Middle frontal gyrus (tissue), 1 donor: ENCODE data around the gene RBM8A.

ENCODE experiments used
- DNase-seq: peaks from one replicate; pipeline ENCODE4 v3.0.0-alpha.2; 2015; ENCODE audit warnings: low spot score; ENCODE audit errors: extremely low spot score

The RBM8A gene

DNA sequence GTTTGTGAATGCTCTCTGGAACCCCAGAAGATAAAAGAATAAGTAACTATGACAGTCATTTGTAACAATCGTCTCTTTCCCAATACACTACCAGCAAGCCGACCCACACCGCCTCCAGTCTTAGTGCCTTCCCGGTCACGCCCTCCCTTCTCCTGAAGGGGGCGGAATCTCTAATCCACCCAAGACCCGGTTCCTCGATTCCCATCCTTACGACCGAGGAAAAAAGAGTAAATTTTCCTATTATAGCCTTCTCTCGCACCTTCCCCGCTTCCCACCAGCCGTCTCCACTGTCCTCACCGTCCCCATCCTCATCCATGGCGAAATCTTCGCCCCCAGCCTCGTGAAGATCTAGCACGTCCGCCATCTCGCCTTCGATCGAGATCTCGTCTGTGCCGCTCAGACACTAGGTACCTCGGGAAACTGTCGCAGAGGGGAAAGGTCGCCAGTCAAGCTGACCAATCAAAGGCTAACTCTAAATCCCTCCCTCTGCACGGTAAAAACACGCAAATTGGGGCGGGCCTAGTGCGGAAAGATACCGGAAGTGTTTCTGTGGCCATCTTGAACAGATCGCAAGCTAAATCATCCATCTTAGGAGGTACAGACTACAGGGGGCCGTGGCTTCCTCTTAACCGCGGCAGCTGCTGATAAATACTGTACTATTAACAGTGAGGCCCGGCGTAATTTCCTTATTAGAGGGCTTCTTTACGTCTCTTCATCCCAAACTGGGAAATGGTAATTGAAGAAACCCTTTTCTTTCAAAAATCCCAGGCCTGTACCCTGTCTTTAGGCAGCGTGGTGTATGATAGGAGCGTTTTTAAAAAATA is at the start of gene RBM8A:
RBM8A (minus strand) TSS at position 422 of the 824 bp plus-strand sequence; CDS start at position 364, 58 bp downstream.
- DNase-seq, result peak; percentile 94

DNA sequence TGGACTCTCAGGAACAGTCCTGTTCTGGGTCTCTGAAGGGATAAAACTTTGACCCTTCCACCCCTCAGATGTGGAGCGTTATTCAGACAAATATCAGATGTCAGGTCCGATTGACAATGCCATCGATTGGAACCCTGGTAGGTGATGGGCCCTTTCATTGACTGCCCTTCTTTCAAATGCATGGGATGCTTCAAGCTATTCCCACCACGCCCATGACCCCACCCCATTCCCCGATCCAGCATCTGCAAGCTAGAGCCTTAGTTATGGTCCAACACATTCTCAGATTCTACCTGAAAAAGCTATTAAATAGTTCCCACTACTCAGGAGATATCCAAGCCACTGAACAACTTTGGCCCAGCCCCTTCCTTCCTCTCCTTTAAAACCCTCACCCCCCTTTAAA is 49.7 kb upstream of the RBM8A start:
- no peak for DNase-seq

DNA sequence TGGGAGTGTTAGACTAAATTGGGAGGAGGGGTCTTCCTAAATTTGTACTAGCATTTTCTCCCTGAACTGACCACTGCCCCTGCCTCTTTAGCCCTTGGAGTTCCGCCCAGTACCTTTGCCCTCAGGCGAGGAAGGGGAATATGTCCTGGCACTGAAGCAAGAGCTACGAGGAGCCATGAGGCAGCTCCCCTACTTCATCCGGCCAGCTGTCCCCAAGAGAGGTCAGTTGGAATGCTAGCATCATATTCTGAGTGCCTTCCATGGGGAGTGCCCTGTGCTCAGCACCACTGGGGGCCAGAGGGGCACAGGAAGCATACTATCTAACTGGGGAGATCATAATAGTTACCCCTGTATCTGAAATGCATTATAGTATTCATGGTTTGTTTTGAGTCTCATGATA is 47.9 kb upstream of the RBM8A start:
- DNase-seq, result no peak

DNA sequence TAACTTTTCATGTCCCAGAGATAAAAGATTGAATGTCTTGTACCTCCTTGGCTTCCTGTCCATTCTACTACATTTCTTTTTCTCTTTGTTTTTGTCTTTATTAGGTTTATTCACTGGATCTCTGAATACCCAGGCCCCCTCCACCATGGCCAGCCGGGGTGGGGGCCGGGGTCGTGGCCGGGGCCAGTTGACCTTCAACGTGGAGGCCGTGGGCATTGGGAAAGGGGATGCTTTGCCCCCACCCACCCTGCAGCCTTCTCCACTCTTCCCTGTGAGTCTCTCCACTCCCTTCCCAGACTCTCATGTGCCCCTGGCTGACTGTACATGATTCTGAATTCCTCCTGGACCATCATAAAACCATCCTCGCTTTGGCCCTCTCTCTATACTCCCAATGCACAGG is 47.4 kb upstream of the RBM8A start:
- no peak for DNase-seq

DNA sequence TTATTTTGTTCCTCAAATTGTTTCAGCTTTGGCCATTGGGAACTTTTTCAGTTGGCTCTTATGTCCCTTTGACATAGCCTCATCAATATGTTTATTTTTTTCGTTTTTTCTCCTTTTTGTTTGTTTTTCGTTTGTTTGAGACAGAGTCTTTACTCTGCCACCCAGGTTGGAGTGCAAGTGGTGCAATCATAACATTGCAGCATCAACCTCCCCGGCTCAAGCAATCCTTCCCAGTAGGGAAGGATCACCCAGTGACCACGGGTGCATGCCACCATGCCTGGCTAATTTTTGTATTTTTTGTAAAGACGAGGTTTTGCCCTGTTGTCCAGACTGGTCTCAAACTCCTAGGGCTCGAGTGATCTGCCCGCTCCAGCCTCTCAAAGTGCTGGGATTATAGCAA is 45.3 kb upstream of the RBM8A start:
- DNase-seq, result no peak

DNA sequence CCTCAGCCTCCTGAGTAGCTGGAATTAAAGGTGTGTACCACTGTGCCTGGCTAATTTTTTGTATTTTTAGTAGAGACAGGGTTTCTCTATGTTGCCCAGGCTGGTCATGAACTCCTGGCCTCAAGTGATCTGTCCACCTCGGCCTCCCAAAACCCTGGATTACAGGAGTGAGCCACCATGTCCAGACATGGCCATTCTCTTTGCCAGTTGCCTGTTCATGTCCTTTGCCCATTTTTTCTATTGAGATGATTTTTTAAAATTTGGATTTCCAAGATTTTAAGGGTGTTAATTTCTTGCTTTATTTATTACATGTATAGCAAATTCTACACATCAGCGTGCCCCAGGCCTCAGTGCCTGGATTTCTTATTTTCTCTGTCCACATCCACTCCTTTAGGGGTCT is 40.0 kb upstream of the RBM8A start:
- no peak for DNase-seq

DNA sequence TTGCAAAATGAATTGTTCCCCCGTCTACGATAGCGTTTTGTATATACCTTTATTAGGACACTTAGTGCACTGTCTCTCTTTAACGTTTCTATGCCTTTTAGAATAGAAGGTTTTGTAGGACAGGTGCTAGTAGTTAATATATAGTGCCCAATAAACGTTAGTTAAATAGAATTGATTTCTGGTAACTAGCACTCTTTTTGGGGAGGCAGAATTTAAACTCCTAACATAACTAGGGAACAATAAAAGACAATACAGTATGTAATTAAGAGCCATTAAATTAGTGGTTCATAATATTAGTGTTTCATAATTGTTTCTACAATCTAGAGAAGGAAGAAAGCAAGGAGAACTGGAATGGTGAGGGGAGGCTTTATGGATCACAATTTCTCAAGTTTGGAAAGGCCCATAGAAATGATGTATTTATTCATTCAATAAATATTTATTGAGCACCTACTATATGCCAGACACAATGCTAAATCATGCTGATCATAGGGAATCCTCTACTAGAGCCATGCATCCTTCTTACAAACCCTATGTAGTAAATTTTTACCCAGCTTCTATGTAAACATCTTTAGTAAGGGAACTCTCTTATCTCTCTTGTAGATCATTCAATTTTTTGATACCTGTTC is 37.9 kb upstream of the RBM8A start:
- DNase-seq, result no peak

DNA sequence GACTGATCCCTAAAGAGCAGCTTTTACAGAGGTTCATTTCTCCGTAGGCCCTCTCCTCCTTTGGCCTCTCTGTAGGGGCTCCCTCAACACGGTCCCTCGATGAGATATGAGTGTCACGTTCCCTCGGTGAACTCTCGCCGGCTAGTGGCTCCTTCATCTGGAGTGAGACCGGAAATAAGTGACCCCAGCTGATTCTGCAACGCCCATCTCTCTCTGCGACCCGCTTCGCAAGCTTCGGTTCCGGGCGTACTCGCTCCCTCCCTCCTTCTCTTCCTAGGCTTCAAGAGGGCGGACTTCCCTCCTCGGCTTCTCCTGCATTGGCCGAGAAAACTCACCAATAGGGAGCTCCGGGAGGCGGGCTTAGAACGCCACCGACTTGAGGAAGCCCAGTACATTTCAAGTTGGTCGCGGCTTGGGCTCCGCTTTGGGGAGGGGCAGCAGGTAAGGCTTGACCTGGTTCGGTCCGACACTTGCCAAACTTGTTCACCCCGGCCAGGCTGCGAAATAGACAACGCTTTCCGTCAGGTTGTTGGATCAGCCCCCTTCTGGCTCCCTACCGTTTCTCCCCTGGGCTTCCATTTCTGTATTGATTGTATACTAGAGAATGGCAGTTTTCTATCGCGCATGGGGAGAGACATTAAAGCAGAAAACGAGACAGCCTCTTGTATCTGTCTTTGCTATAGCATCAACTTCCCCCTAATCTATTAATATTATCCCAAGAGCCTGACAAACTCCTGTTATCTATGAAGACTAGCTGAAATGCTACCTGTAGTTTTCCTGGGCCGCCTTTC is 37.2 kb upstream of the RBM8A start, which contains the start of the genes ANKRD34A and POLR3GL:
ANKRD34A (minus strand) TSS at position 248 of the 791 bp plus-strand sequence. CDS start 2,816 bp downstream, outside the sequence.
POLR3GL (plus strand) TSS at position 363 of the 791 bp plus-strand sequence. CDS start 10,176 bp downstream, outside the sequence.
- DNase-seq, result peak; percentile 93

DNA sequence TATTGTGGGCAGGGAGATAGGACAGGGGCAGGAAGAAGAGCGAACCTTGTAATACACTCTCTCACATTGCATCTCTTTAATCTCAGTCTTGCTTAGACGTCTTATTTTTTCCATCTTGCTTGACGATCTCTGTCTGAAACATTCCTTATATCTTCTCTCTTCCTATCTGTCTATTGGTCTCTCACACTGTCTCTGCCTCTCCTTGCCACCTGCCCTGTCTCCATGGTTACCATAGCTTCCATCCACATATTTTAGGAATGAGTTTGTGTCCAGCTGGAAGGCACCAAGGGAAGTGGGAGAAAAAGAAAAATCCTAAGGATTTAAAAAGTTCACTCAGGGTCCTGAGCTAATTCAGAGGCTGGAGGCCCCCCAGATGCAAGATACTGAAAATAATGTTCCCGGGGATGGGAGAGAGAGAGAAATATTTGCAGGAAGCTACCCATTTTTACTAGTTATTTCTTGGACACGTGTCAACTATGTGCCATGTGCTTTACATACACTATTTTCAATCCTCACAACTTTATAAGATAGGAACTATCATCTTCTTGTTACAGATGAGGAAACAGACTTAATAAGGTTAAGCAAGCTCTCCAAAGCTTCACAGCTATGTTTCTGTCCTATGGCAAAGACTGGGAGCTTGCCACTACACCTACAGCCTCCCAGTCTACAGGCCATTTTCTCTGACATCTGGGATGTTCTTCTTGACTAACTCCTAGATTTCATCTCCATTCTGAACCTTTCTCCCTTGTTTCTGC is 36.2 kb upstream of the RBM8A start:
- DNase-seq, result no peak

DNA sequence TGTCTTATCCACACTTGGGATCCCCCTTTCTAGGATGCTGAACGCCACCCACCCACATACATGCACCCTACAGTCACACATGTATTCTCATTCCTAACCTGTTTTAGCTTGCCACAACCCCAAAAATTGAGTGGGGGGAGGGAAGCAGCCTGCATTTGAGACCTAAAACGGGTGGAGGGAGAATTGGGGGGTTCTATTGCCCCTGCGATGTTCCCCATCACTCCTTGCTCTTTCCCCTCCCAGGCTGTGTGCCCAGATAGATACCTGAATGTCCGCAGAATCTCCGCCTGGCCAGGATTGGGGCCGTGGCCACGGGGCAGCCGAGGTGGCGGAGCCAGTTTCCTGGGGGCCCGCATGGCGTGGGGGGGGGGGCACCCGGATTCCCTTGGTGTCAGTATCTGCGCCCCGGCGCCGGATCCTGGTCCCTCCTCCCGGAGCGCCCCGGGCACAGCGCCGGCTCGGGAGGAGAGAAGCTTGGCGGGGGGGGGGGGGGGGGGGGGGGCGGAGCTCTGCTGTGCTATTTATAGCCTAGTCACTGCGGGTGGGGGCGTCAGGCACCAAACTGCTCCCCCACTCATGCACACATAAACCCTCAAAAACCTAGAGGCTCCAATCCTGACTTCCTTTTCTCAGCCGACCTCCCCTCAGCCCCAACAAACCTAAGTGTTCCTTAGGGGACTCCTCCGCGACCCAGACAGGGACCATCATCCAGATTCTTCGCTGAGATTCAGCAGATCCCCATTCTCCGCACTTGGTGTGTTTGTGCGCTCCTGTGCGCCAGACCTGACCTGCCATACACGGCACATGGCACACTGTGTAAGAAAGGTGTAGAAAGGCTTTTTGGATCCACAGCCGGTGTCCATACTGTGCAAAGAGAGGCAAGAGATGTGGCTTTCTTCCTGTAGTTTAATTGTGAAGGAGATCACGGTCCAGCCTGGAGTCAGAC is 35.1 kb upstream of the RBM8A start:
- no peak for DNase-seq

DNA sequence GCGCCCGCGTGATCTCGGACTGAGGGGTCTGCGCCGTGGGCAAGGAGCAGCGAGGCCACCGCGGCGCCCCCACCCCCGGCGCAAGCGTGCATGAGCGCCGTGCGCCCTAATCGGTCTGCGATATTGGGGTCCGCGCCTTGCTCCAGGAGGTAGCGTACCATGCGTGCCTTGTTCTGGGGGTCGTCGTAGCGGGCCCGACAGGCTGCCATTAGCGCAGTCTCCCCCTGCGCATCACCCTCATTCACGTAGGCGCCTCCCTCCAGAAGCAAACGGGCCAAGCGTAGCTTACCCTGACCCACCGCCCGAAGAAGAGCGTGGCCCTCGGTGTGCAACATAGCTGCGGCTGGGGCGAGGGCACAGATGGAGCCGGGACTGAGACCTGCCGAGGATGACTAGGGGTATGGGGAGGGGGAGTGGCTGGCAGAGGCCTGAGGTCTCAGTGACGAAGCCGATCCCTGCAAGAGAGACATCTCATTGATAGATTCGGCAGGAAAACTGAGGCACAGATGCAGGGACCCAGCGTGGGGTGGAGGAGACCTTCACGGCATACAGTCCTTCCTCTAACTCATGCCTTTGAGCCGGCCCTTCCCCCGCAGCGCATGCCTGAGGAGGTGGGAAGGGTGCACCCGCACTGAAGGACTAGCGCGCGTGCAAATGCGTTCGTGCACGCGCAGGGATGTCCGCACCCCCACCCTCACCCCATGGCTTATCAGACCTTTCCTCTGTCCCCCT is 34.3 kb upstream of the RBM8A start:
- no peak for DNase-seq

DNA sequence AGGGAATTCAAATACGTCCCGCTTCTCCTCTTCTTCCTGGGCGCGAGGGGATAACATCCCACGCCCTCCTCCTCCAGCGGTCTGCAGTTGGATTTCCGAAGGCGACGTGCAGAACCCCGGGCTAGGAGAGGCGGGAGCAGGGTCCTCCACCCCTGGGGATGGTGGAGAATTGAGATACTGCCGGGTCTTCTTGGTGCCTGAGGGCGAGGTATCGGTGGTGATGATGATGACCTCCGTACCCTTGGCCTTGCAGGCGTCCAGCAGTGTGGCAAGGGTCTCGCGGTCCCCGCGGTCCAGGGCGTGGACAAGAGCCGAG is 33.8 kb upstream of the RBM8A start:
- no peak for DNase-seq

DNA sequence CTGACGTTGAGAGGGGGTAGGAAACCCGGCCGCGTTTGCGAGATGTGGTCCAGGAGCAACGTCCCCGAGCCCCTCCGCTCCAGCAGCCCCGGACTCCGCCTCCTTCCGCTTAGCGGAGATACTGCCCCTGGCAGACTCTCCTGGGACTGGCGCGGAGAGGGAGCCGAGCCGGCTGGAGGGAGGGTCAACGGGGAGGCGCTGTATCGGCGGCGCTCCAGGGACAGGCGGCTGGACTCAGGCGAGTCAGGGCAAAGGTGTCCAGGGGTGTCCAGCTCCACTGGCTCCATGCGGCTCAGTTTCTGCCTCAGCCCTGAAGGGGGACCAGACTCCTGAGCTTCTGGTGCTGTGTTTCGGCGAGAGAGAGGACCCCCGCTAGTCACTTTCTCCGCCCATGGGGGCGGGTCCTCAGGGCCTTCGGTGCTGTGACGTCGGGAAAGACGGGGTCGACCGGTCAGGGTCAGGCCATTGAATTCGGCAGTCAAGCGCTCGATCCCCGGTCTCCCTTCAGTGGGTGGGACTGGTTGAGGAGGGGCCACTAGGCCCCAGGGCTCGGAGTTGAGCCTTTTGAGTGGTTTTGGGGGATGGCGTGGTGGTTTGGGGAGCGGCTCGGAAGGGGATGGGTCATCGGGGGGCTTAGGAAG is 33.3 kb upstream of the RBM8A start:
- no peak for DNase-seq

DNA sequence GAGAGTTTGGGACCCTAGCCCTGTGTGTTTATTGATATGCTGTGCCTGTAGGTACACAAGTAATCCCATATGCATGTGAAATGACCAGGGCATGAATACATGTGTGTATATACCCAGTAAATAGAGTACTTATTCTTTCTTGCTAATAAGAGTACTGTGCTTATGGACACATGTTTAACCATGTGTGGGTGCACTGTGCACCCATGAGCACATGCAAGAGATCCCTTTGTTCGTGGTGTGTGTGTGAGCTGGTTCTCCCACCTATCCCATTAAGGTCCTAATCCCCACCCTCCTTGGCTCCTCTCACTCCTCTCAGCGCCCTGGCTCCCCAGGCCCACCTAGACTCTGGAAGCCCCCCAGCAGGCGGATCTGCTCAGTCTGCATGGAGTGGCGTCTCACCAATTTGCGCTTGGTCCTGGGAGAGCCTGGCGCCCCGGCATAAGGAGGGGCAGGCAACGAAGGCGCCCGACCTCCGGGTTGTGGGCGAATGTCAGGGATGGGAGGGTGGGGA is 32.7 kb upstream of the RBM8A start:
- no peak for DNase-seq

DNA sequence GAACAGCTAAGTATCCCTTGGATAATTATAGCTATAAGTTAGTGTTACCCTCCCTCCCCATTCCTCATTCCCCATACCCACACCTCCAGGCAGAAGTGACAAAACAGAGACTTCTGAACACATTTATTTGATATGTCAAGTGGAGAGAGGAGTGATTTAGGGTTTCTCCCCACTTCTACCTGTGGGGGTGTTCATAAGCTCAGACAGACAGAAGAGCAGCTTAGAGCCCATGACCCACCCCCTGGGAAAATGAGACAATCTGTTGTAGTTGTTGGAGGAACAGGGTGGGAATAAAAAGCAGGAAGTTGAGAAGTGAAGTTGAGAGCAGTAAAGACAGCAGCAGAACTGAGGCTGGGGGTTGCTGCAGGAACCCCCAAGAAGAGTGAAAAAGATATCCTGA is 32.0 kb upstream of the RBM8A start:
- DNase-seq, result no peak

DNA sequence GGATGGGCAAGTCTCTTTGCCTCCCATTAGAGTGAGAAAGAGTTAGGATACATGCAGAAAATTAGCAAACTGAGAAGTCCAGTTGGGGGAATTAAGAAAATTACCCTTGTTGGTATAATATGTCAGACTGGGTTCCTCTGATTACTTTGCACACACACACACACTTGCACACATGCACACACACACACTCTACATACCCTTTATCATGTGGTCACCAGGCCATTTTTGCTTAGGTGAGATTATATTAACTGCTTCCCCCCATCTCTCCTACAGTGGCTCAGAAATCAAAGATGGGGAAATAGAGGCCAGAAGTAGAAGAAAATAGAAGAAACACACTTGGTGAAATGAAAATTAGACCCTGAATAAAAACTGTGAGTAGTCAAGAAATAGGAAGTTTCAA is 31.4 kb upstream of the RBM8A start:
- DNase-seq, result no peak

DNA sequence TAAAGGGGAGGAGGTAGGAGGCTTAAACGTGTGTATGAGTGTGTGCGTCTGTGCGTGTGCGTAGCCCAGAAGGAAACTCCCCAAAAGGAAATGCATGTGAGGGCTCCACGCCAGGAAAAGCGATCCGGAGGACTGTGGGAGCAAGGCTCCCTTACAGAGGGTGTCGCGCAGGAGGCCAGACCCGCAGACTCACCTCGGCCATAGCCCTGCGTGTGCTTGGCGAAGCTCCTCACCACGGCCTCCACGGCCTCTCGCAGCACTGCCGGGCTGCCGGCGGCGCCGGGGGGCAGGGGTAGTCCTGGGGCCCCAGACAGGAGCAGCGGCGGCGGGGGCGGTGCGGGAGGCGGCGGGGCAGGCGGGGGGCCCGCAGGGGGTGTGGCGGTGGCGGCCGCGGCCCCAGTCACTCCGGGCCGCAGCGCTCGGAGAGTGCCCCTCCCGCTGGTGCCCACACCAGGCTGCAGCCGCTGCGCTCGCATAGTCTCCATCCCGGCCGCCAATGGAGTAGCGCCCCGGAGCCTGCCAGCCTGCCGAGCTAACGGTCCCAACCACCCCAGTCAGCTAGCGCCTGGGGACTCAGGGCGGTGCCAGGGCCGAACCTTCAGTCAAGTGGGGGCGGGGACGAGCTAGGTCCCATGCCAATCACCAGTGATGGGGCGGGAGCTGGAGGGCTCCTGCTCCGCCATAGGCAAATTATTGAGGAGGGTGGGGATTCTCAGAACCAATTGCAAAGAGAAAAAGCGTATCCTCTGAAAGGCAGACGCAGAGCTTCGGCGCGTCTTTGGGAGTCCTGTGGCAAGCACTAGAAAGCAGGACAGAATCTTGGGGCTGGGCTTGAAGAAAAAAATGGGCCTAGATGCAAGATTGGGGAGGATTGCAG is 30.4 kb upstream of the RBM8A start, which contains the start of gene LIX1L:
LIX1L (minus strand) TSS at position 575 of the 877 bp plus-strand sequence; CDS start at position 485, 90 bp downstream.
- peak; percentile 97 for DNase-seq
